GM12878 (cell line): ENCODE measurements around the gene ELOA2. TPM values are rescaled to one million over a fixed set of nuclear protein-coding genes. Genes with fewer than 3 reads are reported as not detected.
"Not testable (repeated sequence)": the region's sequence is repeated elsewhere in the genome, so short reads cannot be mapped to it uniquely, and the experiment has no call there.

Experiments
- ATAC-seq: fragments of 200-7000 bp; cut with Tn5 transposase; 3 replicates; pipeline ENCODE4 v1.9.1; 2020; ENCODE audit warnings: mild to moderate bottlenecking, moderate library complexity
- BruUV-seq: library from RNA; stranded (reverse); fragments of 400-500 nt; replicated peaks from 2 replicates; lab custom pipeline; 2021; lab: Mats Ljungman, UMichigan
- CTCF ChIA-PET: fragments of 300-600 bp; sonication (Branson Sonifier 250); formaldehyde crosslinking; extraction: SDS; loops from one replicate; lab custom pipeline; 2021; ENCODE audit warnings: inconsistent platforms; lab: Yijun Ruan, JAX
- POLR2A ChIA-PET: fragments of 350-600 bp; formaldehyde crosslinking; extraction: SDS; loops from one replicate; lab custom pipeline; 2021; ENCODE audit warnings: inconsistent platforms; lab: Charles Lee
- RAD21 ChIA-PET: fragments of 300-600 bp; sonication (Branson Sonifier 250); formaldehyde crosslinking; loops from one replicate; lab custom pipeline; 2023; ENCODE audit warnings: antibody characterized with exemption; ENCODE audit not compliant: unreplicated experiment; lab: Charles Lee
- SMC1A ChIA-PET: fragments of 300-600 bp; sonication (Branson Sonifier 250); formaldehyde crosslinking; loops from one replicate; lab custom pipeline; 2023; ENCODE audit not compliant: unreplicated experiment, uncharacterized antibody; lab: Charles Lee
- DNase-seq: peaks from one replicate; pipeline ENCODE4 v3.0.0-alpha.2; 2011; ENCODE audit warnings: low read depth, low spot score
- FAIRE-seq: peaks from 3 replicates; lab custom pipeline; 2011; peaks lifted over from hg19 to GRCh38; lab: Jason Lieb, UNC
- H2AFZ ChIP-seq: 2 replicates; pipeline ENCODE4 v1.6.0; 2011; ENCODE audit warnings: low read depth, low read length, control low read depth; ENCODE audit not compliant: control insufficient read depth
- H3K27ac ChIP-seq: 2 replicates; pipeline ENCODE4 v1.5.1; 2011; ENCODE audit warnings: control low read depth; ENCODE audit not compliant: control insufficient read depth, insufficient read depth
- H3K27me3 ChIP-seq, 2 experiments: replicated peaks in 1 of 2; 2 replicates each; pipeline versions ENCODE4 v1.6.0 to v1.6.1; 2011; ENCODE audit warnings: low read length in 1 of 2; ENCODE audit not compliant: control insufficient read depth in 2 of 2, insufficient read depth in 2 of 2
- H3K36me3 ChIP-seq, 2 experiments: 2 replicates each; pipeline ENCODE4 v1.5.1; 2011; ENCODE audit warnings: low read length in 1 of 2; ENCODE audit not compliant: control insufficient read depth in 2 of 2, insufficient read depth in 2 of 2
- H3K4me1 ChIP-seq: 2 replicates; pipeline ENCODE4 v1.6.1; 2011; ENCODE audit warnings: mild to moderate bottlenecking, low read length, moderate library complexity, mixed read lengths; ENCODE audit not compliant: control insufficient read depth, insufficient read depth
- H3K4me2 ChIP-seq: 2 replicates; pipeline ENCODE4 v1.6.0; 2011; ENCODE audit warnings: control low read depth; ENCODE audit not compliant: control insufficient read depth, insufficient read depth
- H3K4me3 ChIP-seq: fragments of 200-600 bp; sonication (generic); 2 replicates; pipeline ENCODE4 v1.5.1; 2016
- H3K79me2 ChIP-seq: 2 replicates; pipeline ENCODE4 v1.6.0; 2011; ENCODE audit warnings: low read length; ENCODE audit not compliant: control insufficient read depth, insufficient read depth
- H3K9ac ChIP-seq: 2 replicates; pipeline ENCODE4 v1.8.0; 2011; ENCODE audit warnings: low read length, control low read depth, mixed read lengths; ENCODE audit not compliant: control insufficient read depth, insufficient read depth
- H3K9me3 ChIP-seq: replicated peaks from 3 replicates; pipeline ENCODE4 v1.5.1; 2011; ENCODE audit warnings: mild to moderate bottlenecking, low read length; ENCODE audit not compliant: control insufficient read depth, insufficient read depth
- H4K20me1 ChIP-seq: 2 replicates; pipeline ENCODE4 v1.6.0; 2011; ENCODE audit not compliant: control insufficient read depth, insufficient read depth
- ATF3 ChIP-seq: IDR thresholded peaks from 2 replicates; pipeline ENCODE4 v1.6.1; 2011; ENCODE audit warnings: low read depth, mild to moderate bottlenecking, low read length, moderate library complexity, borderline replicate concordance; ENCODE audit errors: extremely low read depth
- BCLAF1 ChIP-seq: fragments of 450-650 bp; IDR thresholded peaks from 2 replicates; pipeline ENCODE4 v1.6.1; 2017; ENCODE audit warnings: antibody characterized with exemption, mild to moderate bottlenecking, moderate library complexity
- CREB1 ChIP-seq: IDR thresholded peaks from 2 replicates; pipeline ENCODE4 v1.6.1; 2012; ENCODE audit warnings: low read depth, mild to moderate bottlenecking, inconsistent platforms
- GATAD2B ChIP-seq: fragments of 450-650 bp; conservative IDR thresholded peaks from 2 replicates; pipeline ENCODE4 v1.6.1; 2017; ENCODE audit warnings: low read depth, mild to moderate bottlenecking, moderate library complexity
- IRF4 ChIP-seq: IDR thresholded peaks from 2 replicates; pipeline ENCODE4 v1.6.1; 2011; ENCODE audit warnings: low read depth, low read length
- KDM1A ChIP-seq: fragments of 200-600 bp; sonication (generic); IDR thresholded peaks from 2 replicates; pipeline ENCODE4 v1.6.1; 2016; ENCODE audit warnings: borderline replicate concordance
- MEF2B ChIP-seq: fragments of 450-650 bp; IDR thresholded peaks from 2 replicates; pipeline ENCODE4 v1.6.1; 2018; ENCODE audit warnings: mild to moderate bottlenecking, moderate library complexity; ENCODE audit not compliant: partially characterized antibody, poor library complexity, severe bottlenecking
- MLLT1 ChIP-seq: fragments of 450-650 bp; IDR thresholded peaks from 2 replicates; pipeline ENCODE4 v1.6.1; 2016; ENCODE audit warnings: mild to moderate bottlenecking
- MYC ChIP-seq: IDR thresholded peaks from 2 replicates; pipeline ENCODE4 v1.6.1; 2011; ENCODE audit warnings: mild to moderate bottlenecking, low read length, moderate library complexity, inconsistent platforms; ENCODE audit not compliant: insufficient read depth, insufficient replicate concordance, insufficient read length, severe bottlenecking
- SIN3A ChIP-seq: IDR thresholded peaks from 2 replicates; pipeline ENCODE4 v1.6.1; 2012; ENCODE audit warnings: low read depth, low read length, improper control_type of control experiment
- TCF7 ChIP-seq: IDR thresholded peaks from 2 replicates; pipeline ENCODE4 v1.6.1; 2014; ENCODE audit warnings: antibody characterized with exemption, borderline replicate concordance
- ZNF384 ChIP-seq: IDR thresholded peaks from 2 replicates; pipeline ENCODE4 v1.6.1; 2012; ENCODE audit warnings: low read depth, mild to moderate bottlenecking, low read length, improper control_type of control experiment, borderline replicate concordance
- WGBS: methylation state at CpG from one replicate; pipeline ENCODE4 v1.1.6; 2016; ENCODE audit warnings: low lambda C conversion rate; ENCODE audit not compliant: insufficient replicate concordance, insufficient coverage; ENCODE audit errors: missing lambda C conversion rate; 5-methylcytosine and 5-hydroxymethylcytosine counted together
- in situ Hi-C: fragments of 300-500 bp; cut with MboI; formaldehyde crosslinking; loops from 9 replicates; pipeline ENCODE4 v1.14.3; 2018; ENCODE audit warnings: mixed read lengths
- intact Hi-C: fragments of 100-400 bp; cut with micrococcal nuclease; formaldehyde crosslinking; loops from one replicate; pipeline ENCODE4 v1.14.2; 2022; ENCODE audit not compliant: unreplicated experiment
- polyA plus RNA-seq, 11 experiments: library from polyadenylated mRNA; depleted of rRNA in 4 of 11; unstranded in 6 of 11; stranded (reverse) in 5 of 11; fragments of >200 nt; fragmentation: Nextera tagmentation in 4 of 11; fragmentation: Illumina TruSeq in 1 of 11; extraction: Ambion mirVana in 4 of 11; extraction: Trizol in 1 of 11; gene quantifications; 1 replicate in 1 of 11; 2 replicates in 10 of 11; pipeline versions ENCODE4 v1.2.1 to v1.2.3, GENCODE V29; 2011 to 2016; ENCODE audit warnings: inconsistent platforms in 2 of 11, missing spikeins in 2 of 11, low read depth in 1 of 11
- total RNA-seq, 4 experiments: library from RNA; depleted of rRNA in 3 of 4; stranded (reverse); fragments of >200 nt in 3 of 4; fragmentation: Illumina TruSeq in 1 of 4; extraction: Trizol in 1 of 4; gene quantifications; 2 replicates each; pipeline versions ENCODE4 v1.2.1 to v1.2.3, GENCODE V29; 2013 to 2021

The ELOA2 gene
- total and polyA plus RNA-seq, 10 of the 15 experiments (the other 5 are each of a cell fraction or from before 2014, with no cell fraction given): not detected

- H2AFZ ChIP-seq, H3K9me3 ChIP-seq, POLR2A ChIA-PET, H4K20me1 ChIP-seq, BruUV-seq, H3K9ac ChIP-seq, H3K4me3 ChIP-seq, intact Hi-C loops, CTCF ChIA-PET, DNase-seq, H3K79me2 ChIP-seq, H3K27ac ChIP-seq, FAIRE-seq, in situ Hi-C loops, RAD21 ChIA-PET, ATAC-seq, H3K36me3 ChIP-seq, H3K4me1 ChIP-seq, SMC1A ChIA-PET, H3K27me3 ChIP-seq, H3K4me2 ChIP-seq: not testable (repeated sequence)
- WGBS: 86% methylated on average over 23 of the region's 28 CpGs
Observed at GRCh38 chr18:47034591-47034990, 830 bp downstream of the ELOA2 start.

GRCh38 chr18:47032945-47033344 lies 2.5 kb downstream of the ELOA2 start:
- no peak for ATAC-seq
- in situ Hi-C loops (no loop called here), intact Hi-C loops (no loop called here)
- Histone ChIP-seq H3K9me3 (no peaks in the 10 kb centered on the region), H3K36me3 (no peaks in the 10 kb centered on the region), H3K27ac (no peak overlapping the region), H3K9ac (no peak overlapping the region), H2AFZ (no peak overlapping the region), H3K4me3 (no peak overlapping the region), H3K4me2 (no peak overlapping the region), H3K27me3 (no peaks in the 10 kb centered on the region), H3K79me2 (no peaks in the 10 kb centered on the region), H3K4me1 (peaks cover 7% of the 10 kb centered on the region), H4K20me1 (no peaks in the 10 kb centered on the region)
- FAIRE-seq: no peak
- 84% methylated on average over 19 of the region's 19 CpGs for WGBS
- CTCF ChIA-PET: no interaction called here
- POLR2A ChIA-PET: no interaction called here
- no peak for DNase-seq
- BruUV-seq: no TSS peak
- SMC1A ChIA-PET: no interaction called here
- RAD21 ChIA-PET: no interaction called here
- TF ChIP-seq GATAD2B (no peak), MYC (no peak), IRF4 (no peak), ATF3 (no peak), KDM1A (no peak), MEF2B (no peak), TCF7 (no peak), BCLAF1 (no peak), MLLT1 (no peak), ZNF384 (no peak), CREB1 (no peak), SIN3A (no peak)
